Measurements from ENCODE around the gene PAPOLA. TPM values are rescaled to one million over a fixed set of nuclear protein-coding genes. Genes with fewer than 3 reads are reported as not detected.

PAPOLA gene
- total and polyA plus RNA-seq, 2 donors from 2014 or later, result 70.8 to 160 TPM

GRCh38 chr14:96579855-96580254 lies 77.7 kb downstream of the PAPOLA start:
- no peak for FAIRE-seq
- intact Hi-C loops (cut with DNase I), result loop anchor here (10.0 kb wide), 1 partner anchor 165 kb away; no protein-coding TSS in a partner anchor
- no peaks in the 10 kb centered on the region for H3K36me3 ChIP-seq (ENCODE audit: control insufficient read depth in 2 of 3, insufficient read depth in 3 of 3, low read length in 3 of 3)
- TF ChIP-seq CTCF (IDR thresholded peaks at IDR 0.05; ENCODE audit: borderline replicate concordance, extremely low read depth, insufficient read depth), result no peak
- H3K27me3 ChIP-seq (ENCODE audit: control insufficient read depth, insufficient read depth, low read length), result no peaks in the 10 kb centered on the region
- no peak overlapping the region for H3K4me3 ChIP-seq (ENCODE audit: low read length in 3 of 3)
- no peak for DNase-seq
- H3K9ac ChIP-seq (ENCODE audit: low read length in 3 of 3), result no peak overlapping the region
- H3K27ac ChIP-seq (ENCODE audit: low read depth in 2 of 2, low read length in 2 of 2), result no peak overlapping the region
- no peaks in the 10 kb centered on the region for H3K9me3 ChIP-seq (ENCODE audit: control insufficient read depth in 2 of 3, insufficient read depth in 1 of 3, low read length in 3 of 3)
- H3K4me1 ChIP-seq (ENCODE audit: control insufficient read depth in 2 of 3, insufficient read depth in 2 of 3, low read depth in 1 of 3, low read length in 3 of 3), result no peaks in the 10 kb centered on the region

GRCh38 chr14:96580566-96580965 lies 78.4 kb downstream of the PAPOLA start:
- FAIRE-seq (no peak), DNase-seq (no peak)
- Histone ChIP-seq H3K27ac (ENCODE audit: low read depth in 2 of 2, low read length in 2 of 2) (no peak overlapping the region), H3K4me3 (ENCODE audit: low read length in 3 of 3) (no peak overlapping the region), H3K9me3 (ENCODE audit: control insufficient read depth in 2 of 3, insufficient read depth in 1 of 3, low read length in 3 of 3) (no peaks in the 10 kb centered on the region), H3K9ac (ENCODE audit: low read length in 3 of 3) (no peak overlapping the region), H3K36me3 (ENCODE audit: control insufficient read depth in 2 of 3, insufficient read depth in 3 of 3, low read length in 3 of 3) (no peaks in the 10 kb centered on the region), H3K27me3 (ENCODE audit: control insufficient read depth, insufficient read depth, low read length) (no peaks in the 10 kb centered on the region), H3K4me1 (ENCODE audit: control insufficient read depth in 2 of 3, insufficient read depth in 2 of 3, low read depth in 1 of 3, low read length in 3 of 3) (no peaks in the 10 kb centered on the region)
- intact Hi-C loops (cut with DNase I), result no loop called here
- no peak for TF ChIP-seq CTCF (IDR thresholded peaks at IDR 0.05; ENCODE audit: borderline replicate concordance, extremely low read depth, insufficient read depth)

- H3K27ac ChIP-seq (ENCODE audit: low read depth in 2 of 2, low read length in 2 of 2), result no peak overlapping the region
- no peaks in the 10 kb centered on the region for H3K36me3 ChIP-seq (ENCODE audit: control insufficient read depth in 2 of 3, insufficient read depth in 3 of 3, low read length in 3 of 3)
- H3K9me3 ChIP-seq (ENCODE audit: control insufficient read depth in 2 of 3, insufficient read depth in 1 of 3, low read length in 3 of 3), result no peaks in the 10 kb centered on the region
- no peak overlapping the region for H3K9ac ChIP-seq (ENCODE audit: low read length in 3 of 3)
- H3K27me3 ChIP-seq (ENCODE audit: control insufficient read depth, insufficient read depth, low read length), result no peaks in the 10 kb centered on the region
- no peak for TF ChIP-seq CTCF (IDR thresholded peaks at IDR 0.05; ENCODE audit: borderline replicate concordance, extremely low read depth, insufficient read depth)
- no peaks in the 10 kb centered on the region for H3K4me1 ChIP-seq (ENCODE audit: control insufficient read depth in 2 of 3, insufficient read depth in 2 of 3, low read depth in 1 of 3, low read length in 3 of 3)
- FAIRE-seq (no peak), DNase-seq (no peak)
- no peak overlapping the region for H3K4me3 ChIP-seq (ENCODE audit: low read length in 3 of 3)
- intact Hi-C loops (cut with DNase I), result no loop called here
Observed at GRCh38 chr14:96581026-96581425, 78.8 kb downstream of the PAPOLA start.

- H3K9me3 ChIP-seq (ENCODE audit: control insufficient read depth in 2 of 3, insufficient read depth in 1 of 3, low read length in 3 of 3), result no peaks in the 10 kb centered on the region
- no peaks in the 10 kb centered on the region for H3K4me1 ChIP-seq (ENCODE audit: control insufficient read depth in 2 of 3, insufficient read depth in 2 of 3, low read depth in 1 of 3, low read length in 3 of 3)
- no peak for FAIRE-seq
- no peak overlapping the region for H3K4me3 ChIP-seq (ENCODE audit: low read length in 3 of 3)
- H3K27me3 ChIP-seq (ENCODE audit: control insufficient read depth, insufficient read depth, low read length), result no peaks in the 10 kb centered on the region
- intact Hi-C loops (cut with DNase I), result no loop called here
- no peak for TF ChIP-seq CTCF (IDR thresholded peaks at IDR 0.05; ENCODE audit: borderline replicate concordance, extremely low read depth, insufficient read depth)
- DNase-seq, result no peak
- no peak overlapping the region for H3K27ac ChIP-seq (ENCODE audit: low read depth in 2 of 2, low read length in 2 of 2)
- H3K36me3 ChIP-seq (ENCODE audit: control insufficient read depth in 2 of 3, insufficient read depth in 3 of 3, low read length in 3 of 3), result no peaks in the 10 kb centered on the region
- H3K9ac ChIP-seq (ENCODE audit: low read length in 3 of 3), result no peak overlapping the region
Observed at GRCh38 chr14:96581902-96582301, 79.7 kb downstream of the PAPOLA start.

Data from kidney (tissue), 14 donors.